Mammary epithelial cell (primary cell): ENCODE data around the gene GTF2F2.

Experiments
- EZH2 ChIP-seq: IDR thresholded peaks from 2 replicates; pipeline ENCODE4 v1.6.1; 2012; ENCODE audit warnings: low read length, inconsistent platforms, borderline replicate concordance
- TF ChIP-seq, protein P1 (sequence below), 2 donors: IDR thresholded peaks in 1 of 2; conservative IDR thresholded peaks in 1 of 2; 2 replicates each; pipeline ENCODE4 v1.5.1; 2011 to 2012; ENCODE audit warnings: inconsistent platforms in 2 of 2, low read length in 2 of 2, mild to moderate bottlenecking in 2 of 2, control low read depth in 1 of 2, low read depth in 1 of 2; ENCODE audit not compliant: insufficient read depth in 1 of 2; ENCODE audit errors: extremely low read depth in 1 of 2

DNA sequence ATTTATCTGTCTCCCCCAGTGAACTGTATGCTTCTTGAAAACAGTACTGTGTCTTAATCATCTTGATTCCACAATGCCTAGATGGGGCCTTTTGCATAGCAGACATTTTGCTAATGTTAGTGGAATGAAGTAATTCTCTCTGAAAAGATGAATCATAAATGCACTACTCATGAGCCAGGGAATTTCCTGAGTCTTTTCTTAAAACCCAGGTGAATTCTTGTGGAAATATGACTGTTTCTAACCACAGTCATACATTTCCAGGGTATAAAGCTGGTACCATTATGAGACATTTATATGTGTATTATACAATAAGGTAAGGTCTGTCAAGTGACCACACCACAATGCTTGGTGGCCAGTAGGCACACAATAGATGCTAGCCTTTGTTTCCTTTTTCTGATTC is 86.0 kb downstream of the GTF2F2 start:
- TF ChIP-seq, protein P1, sequence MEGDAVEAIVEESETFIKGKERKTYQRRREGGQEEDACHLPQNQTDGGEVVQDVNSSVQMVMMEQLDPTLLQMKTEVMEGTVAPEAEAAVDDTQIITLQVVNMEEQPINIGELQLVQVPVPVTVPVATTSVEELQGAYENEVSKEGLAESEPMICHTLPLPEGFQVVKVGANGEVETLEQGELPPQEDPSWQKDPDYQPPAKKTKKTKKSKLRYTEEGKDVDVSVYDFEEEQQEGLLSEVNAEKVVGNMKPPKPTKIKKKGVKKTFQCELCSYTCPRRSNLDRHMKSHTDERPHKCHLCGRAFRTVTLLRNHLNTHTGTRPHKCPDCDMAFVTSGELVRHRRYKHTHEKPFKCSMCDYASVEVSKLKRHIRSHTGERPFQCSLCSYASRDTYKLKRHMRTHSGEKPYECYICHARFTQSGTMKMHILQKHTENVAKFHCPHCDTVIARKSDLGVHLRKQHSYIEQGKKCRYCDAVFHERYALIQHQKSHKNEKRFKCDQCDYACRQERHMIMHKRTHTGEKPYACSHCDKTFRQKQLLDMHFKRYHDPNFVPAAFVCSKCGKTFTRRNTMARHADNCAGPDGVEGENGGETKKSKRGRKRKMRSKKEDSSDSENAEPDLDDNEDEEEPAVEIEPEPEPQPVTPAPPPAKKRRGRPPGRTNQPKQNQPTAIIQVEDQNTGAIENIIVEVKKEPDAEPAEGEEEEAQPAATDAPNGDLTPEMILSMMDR (conservative IDR thresholded peaks at IDR 0.05 in 1 of 2, IDR thresholded peaks at IDR 0.05 in 1 of 2; ENCODE audit: extremely low read depth in 1 of 2, insufficient read depth in 1 of 2, low read depth in 1 of 2, low read length in 2 of 2) = no peak
- no peak for TF ChIP-seq EZH2
